Fibroblast of lung (primary cell): ENCODE data around the gene ACTN1.

Experiments used
- CTCF ChIP-seq, 2 donors: IDR thresholded peaks in 1 of 2; conservative IDR thresholded peaks in 1 of 2; 1 replicate in 1 of 2; 2 replicates in 1 of 2; pipeline ENCODE4 v1.5.1; 2011 to 2012; ENCODE audit warnings: low read length in 2 of 2, control low read depth in 1 of 2, inconsistent platforms in 1 of 2, low read depth in 1 of 2, mild to moderate bottlenecking in 1 of 2
- EZH2 ChIP-seq: IDR thresholded peaks from 2 replicates; pipeline ENCODE4 v1.5.1; 2012; ENCODE audit warnings: low read length, control low read depth, mild to moderate bottlenecking; ENCODE audit errors: missing control alignments

GRCh38 chr14:68896132-68896531 lies 83.0 kb downstream of the ACTN1 start:
- peak; percentile 32 to 33 for TF ChIP-seq CTCF (conservative IDR thresholded peaks at IDR 0.05 in 1 of 2, IDR thresholded peaks at IDR 0.05 in 1 of 2; ENCODE audit: low read depth in 1 of 2, low read length in 2 of 2)
- no peak for TF ChIP-seq EZH2
